Fibroblast of villous mesenchyme (primary cell): Measurements from ENCODE around the gene FKBP10. TPM values are rescaled to one million over a fixed set of nuclear protein-coding genes. Genes with fewer than 3 reads are reported as not detected.
A peak's percentile ranks its signal among the peaks of the same experiment; 100 is the strongest.
"Not testable (repeated sequence)": the region's sequence is repeated elsewhere in the genome, so short reads cannot be mapped to it uniquely, and the experiment has no call there.

Experiments
- DNase-seq: peaks from one replicate; pipeline ENCODE4 v3.0.0-alpha.2; 2010; ENCODE audit warnings: low read depth
- H3K4me3 ChIP-seq: 2 replicates; pipeline ENCODE4 v1.5.1; 2011; ENCODE audit warnings: low read depth, mild to moderate bottlenecking, low read length
- total RNA-seq: library from RNA; depleted of rRNA; stranded (reverse); fragments of >200 nt; gene quantifications from 2 replicates; pipeline ENCODE4 v1.2.3, GENCODE V29; 2012
- TF ChIP-seq, protein P1 (sequence below): IDR thresholded peaks from 2 replicates; pipeline ENCODE4 v1.5.1; 2012; ENCODE audit warnings: low read depth, mild to moderate bottlenecking, low read length; ENCODE audit not compliant: insufficient read depth

FKBP10 gene
- total RNA-seq, 1 donor = 228 TPM

DNA sequence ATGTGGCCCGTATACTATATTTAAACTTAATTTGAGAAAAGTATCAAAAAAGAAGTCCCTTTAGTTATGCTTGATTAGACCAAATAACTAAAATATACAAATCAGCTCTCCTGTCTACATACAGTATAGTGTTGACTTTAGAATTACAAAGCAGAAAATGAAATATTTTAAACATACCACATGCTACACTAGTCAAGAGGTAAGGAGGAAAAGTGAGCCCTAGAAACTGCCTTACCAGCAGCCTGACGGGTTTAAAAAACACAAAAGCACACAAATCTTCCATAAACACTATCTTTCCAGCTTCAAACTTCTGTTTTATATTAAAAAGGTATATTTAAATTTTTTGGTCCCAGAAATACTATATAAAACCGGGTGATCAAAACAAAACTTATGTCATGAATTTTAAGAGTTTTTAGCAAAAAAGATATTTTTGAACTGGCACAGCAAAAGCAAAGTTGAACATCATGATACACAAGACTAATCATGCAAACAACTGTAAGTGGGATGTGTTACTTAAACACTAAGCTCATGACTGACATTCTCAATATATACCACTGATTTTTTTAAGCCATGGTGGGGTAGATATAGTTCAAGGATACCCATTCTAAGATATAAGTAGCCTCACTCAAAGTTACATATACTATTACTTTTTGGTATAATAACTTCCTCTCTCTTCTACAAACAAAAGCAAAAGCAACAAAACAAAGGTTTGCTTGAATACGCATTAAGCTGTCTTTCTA, 36.6 kb downstream of the FKBP10 start:
- DNase-seq = no peak
- no peak overlapping the region for H3K4me3 ChIP-seq
- TF ChIP-seq, protein P1, sequence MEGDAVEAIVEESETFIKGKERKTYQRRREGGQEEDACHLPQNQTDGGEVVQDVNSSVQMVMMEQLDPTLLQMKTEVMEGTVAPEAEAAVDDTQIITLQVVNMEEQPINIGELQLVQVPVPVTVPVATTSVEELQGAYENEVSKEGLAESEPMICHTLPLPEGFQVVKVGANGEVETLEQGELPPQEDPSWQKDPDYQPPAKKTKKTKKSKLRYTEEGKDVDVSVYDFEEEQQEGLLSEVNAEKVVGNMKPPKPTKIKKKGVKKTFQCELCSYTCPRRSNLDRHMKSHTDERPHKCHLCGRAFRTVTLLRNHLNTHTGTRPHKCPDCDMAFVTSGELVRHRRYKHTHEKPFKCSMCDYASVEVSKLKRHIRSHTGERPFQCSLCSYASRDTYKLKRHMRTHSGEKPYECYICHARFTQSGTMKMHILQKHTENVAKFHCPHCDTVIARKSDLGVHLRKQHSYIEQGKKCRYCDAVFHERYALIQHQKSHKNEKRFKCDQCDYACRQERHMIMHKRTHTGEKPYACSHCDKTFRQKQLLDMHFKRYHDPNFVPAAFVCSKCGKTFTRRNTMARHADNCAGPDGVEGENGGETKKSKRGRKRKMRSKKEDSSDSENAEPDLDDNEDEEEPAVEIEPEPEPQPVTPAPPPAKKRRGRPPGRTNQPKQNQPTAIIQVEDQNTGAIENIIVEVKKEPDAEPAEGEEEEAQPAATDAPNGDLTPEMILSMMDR = no peak

DNA sequence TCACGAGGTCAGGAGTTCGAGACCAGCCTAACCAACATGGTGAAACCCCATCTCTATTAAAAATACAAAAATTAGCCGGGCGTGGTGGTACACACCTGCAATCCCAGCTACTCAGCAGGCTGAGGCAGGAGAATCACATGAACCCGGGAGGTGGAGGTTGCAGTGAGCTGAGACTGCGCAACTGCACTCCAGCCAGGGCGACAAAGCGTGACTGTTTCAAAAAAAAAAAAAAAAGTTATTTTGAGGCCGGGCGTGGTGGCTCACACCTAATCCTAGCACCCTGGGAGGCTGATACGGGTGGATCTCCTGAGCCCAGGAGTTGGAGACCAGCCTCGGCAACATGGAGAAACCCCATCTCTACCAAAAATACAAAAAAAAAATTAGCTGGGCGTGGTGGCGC, 38.6 kb downstream of the FKBP10 start:
- DNase-seq, H3K4me3 ChIP-seq: not testable (repeated sequence)

DNA sequence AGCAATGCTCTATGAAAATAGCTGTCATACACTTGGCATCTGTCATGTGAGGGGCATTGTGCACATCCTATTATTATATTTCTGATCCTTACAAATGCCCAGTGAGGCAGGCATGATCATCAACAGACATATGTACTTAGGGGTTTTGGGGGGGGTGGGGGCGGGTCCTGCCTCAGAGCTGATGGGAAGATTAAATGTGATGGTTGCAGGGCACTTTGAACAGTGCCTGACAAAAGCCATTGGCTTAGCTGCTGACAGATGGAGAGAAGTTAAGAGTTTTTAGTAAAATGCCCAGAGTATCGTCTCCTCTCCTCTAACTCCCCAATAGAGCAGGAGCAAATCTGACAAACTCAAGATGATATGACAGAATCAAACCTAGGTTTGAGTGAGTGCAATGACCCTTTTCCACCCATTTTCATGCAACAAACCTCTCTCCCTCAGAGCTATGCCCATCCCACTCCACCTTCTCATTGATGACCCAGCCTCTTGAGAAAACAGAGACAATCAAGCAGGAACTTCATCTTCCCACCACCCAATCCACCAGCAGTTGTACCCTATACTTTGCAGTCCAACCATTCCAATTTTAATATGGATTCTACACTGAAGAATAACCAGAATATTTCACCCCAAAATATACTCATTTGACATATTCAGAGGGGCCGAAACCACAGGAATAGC, 47.6 kb downstream of the FKBP10 start:
- DNase-seq = no peak
- TF ChIP-seq, protein P1 = no peak
- H3K4me3 ChIP-seq = no peak overlapping the region

DNA sequence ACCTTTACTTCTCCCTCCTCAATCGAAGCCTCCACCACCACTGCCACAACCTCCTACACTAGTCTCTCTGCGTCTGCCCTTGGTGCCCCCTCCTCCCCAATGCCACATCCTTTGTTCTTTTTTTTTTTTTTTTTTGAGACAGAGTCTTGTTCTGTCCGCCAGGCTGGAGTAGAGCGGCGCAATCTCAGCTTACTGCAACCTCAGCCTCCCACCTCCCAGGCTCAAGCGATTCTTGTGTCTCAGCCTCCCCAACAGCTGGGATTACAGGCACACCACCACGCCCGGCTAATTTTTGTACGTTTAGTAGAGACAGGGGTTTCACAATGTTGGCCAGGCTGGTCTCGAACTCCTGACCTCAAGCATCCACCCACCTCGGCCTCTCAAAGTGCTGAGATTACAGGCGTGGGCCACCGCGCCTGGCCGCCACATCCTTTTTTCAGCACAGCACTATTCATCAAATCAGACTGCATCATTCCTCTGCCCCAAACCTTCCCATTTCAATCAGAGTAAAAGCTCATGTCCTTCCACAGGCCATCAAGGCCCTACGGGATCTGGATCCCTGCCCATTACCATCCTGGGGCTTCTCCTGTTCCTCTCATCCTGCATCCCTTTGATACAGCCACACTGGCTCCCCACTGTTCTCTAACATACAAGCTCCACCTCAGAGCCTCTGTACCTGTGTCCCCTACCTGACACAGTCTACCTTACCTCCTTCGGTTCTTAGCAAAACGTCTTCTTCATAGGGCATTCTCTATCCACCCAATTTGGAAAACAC, 50.5 kb downstream of the FKBP10 start:
- peak overlapping the region; percentile 94 for H3K4me3 ChIP-seq
- DNase-seq = no peak
- TF ChIP-seq, protein P1 = no peak

DNA sequence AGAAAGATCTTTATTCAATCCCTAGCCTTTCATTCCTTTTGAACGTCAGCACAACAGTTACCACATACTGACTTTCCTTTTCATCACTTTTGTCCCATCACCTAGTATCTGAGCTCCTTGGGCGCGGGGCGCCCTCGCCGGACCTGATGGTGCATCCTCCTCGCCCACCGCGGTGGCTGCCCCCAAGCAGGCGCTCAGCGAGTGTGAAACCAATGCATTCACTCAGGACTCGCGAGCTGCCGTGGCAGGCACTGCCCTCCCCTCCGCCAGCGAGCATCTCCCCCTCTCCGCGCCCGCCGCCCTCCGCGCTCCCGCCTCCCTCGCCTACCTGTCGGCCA, 51.7 kb downstream of the FKBP10 start:
- TF ChIP-seq, protein P1 = no peak
- peak overlapping the region; percentile 94 for H3K4me3 ChIP-seq
- DNase-seq = peak; percentile 30

DNA sequence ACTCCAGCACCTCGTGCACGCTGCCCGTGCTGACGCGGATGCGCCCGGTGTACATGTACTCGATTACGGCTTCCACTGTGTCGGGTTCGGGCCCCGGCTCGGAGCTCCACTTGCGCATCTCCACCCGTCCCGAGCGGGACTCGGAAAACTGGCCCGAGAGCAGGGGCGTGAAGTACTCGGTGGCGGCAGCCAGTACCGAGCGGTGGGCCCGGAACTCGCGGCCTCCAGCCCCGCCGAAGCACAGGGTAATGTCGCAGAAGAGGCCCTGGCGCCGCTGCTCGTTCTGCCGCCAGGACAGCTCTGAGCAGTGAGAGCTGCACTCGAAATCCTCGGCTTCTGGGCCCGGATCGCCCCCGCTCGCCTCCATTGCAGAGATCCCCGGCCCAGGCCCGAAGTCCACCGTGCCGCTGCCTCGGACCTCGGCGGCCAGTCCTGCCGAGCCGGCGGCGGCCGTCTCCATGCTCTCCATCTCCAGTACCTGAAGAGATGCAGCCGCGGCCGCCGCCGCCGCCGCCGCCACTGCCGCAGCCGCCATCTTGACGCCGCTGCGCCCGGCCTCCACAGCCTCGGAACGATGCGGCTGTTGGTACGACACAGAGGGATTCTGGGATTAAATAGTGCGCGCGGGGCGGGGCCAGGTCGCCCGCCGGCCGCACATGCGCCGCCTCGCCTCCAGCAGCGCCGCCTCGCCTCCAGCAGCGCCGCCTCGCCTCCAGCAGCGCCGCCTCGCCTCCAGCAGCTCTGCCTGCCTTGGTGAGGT, 52.2 kb downstream of the FKBP10 start, which contains the start of gene KLHL11:
Gene KLHL11 (minus strand): TSS at position 588 of the 760 bp plus-strand sequence. CDS start 53 bp downstream, at position 535.
- DNase-seq = peak; percentile 89
- H3K4me3 ChIP-seq = peak within 1 kb of the TSS; percentile 94
- TF ChIP-seq, protein P1 = no peak
